ENCODE measurements around the gene NFATC2. TPM values are rescaled to one million over a fixed set of nuclear protein-coding genes. Genes with fewer than 3 reads are reported as not detected.

Gene NFATC2
- total RNA-seq, 4 donors from 2014 or later, result 5.3 to 22.5 (median 11.5) TPM

- in situ Hi-C loops (cut with MboI; ENCODE audit: low pct_ligation_motif_present in 1 of 4, low pct_unique_long_range_greater_than_20kb in 1 of 4, low sequenced_read_pairs in 3 of 4), result no loop called here
- TF ChIP-seq POLR2AphosphoS5 (IDR thresholded peaks at IDR 0.05) (no peak), EP300 (IDR thresholded peaks at IDR 0.05; ENCODE audit: low read depth) (no peak), CTCF (IDR thresholded peaks at IDR 0.05) (no peak), POLR2A (IDR thresholded peaks at IDR 0.05) (no peak)
- Histone ChIP-seq H3K27me3 (no peaks in the 10 kb centered on the region), H3K36me3 (no peaks in the 10 kb centered on the region), H3K27ac (no peak overlapping the region), H3K4me1 (peaks cover 0 to 5% (median 1%) of the 10 kb centered on the region in 4 donors), H3K4me3 (no peak overlapping the region), H3K9me3 (no peaks in the 10 kb centered on the region)
- intact Hi-C loops (cut with DNase I; ENCODE audit: low total_unique reads), result no loop called here
- WGBS, 2 donors (ENCODE audit: low coverage in 1 of 2), result 92 to 100% methylated on average over 2 to 3 of the region's 3 CpGs
- no peak for DNase-seq
Measured at GRCh38 chr20:51420805-51421204, 121.7 kb downstream of the NFATC2 start.

- in situ Hi-C loops (cut with MboI; ENCODE audit: low pct_ligation_motif_present in 1 of 4, low pct_unique_long_range_greater_than_20kb in 1 of 4, low sequenced_read_pairs in 3 of 4), result no loop called here
- TF ChIP-seq POLR2A (IDR thresholded peaks at IDR 0.05) (no peak), CTCF (IDR thresholded peaks at IDR 0.05) (no peak), EP300 (IDR thresholded peaks at IDR 0.05; ENCODE audit: low read depth) (no peak), POLR2AphosphoS5 (IDR thresholded peaks at IDR 0.05) (no peak)
- H3K36me3 ChIP-seq, result no peaks in the 10 kb centered on the region
- intact Hi-C loops (cut with DNase I; ENCODE audit: low total_unique reads), result no loop called here
- no peaks in the 10 kb centered on the region for H3K9me3 ChIP-seq
- no peak overlapping the region for H3K27ac ChIP-seq
- H3K4me1 ChIP-seq, result peaks cover 0 to 3% (median 1%) of the 10 kb centered on the region in 4 donors
- H3K4me3 ChIP-seq, result no peak overlapping the region
- DNase-seq, result no peak
- H3K27me3 ChIP-seq, result no peaks in the 10 kb centered on the region
- 44 to 81% methylated on average over 1 of the region's 1 CpG for WGBS, 2 donors (ENCODE audit: low coverage in 1 of 2)
Measured at GRCh38 chr20:51420111-51420510, 122.4 kb downstream of the NFATC2 start.

GRCh38 chr20:51419646-51420045 is 122.9 kb downstream of the NFATC2 start:
- H3K27ac ChIP-seq, result no peak overlapping the region
- no peaks in the 10 kb centered on the region for H3K9me3 ChIP-seq
- no peak for DNase-seq
- intact Hi-C loops (cut with DNase I; ENCODE audit: low total_unique reads) (no loop called here), in situ Hi-C loops (cut with MboI; ENCODE audit: low pct_ligation_motif_present in 1 of 4, low pct_unique_long_range_greater_than_20kb in 1 of 4, low sequenced_read_pairs in 3 of 4) (no loop called here)
- H3K36me3 ChIP-seq, result no peaks in the 10 kb centered on the region
- H3K27me3 ChIP-seq, result no peaks in the 10 kb centered on the region
- H3K4me3 ChIP-seq, result no peak overlapping the region
- H3K4me1 ChIP-seq, result peaks cover 0 to 6% (median 1%) of the 10 kb centered on the region in 4 donors
- TF ChIP-seq POLR2AphosphoS5 (IDR thresholded peaks at IDR 0.05) (no peak), CTCF (IDR thresholded peaks at IDR 0.05) (no peak), EP300 (IDR thresholded peaks at IDR 0.05; ENCODE audit: low read depth) (no peak), POLR2A (IDR thresholded peaks at IDR 0.05) (no peak)
- WGBS, 2 donors (ENCODE audit: low coverage in 1 of 2), result 89 to 92% methylated on average over 4 of the region's 4 CpGs

- TF ChIP-seq POLR2A (IDR thresholded peaks at IDR 0.05), result no peak
- no peak for TF ChIP-seq POLR2AphosphoS5 (IDR thresholded peaks at IDR 0.05)
- TF ChIP-seq CTCF (IDR thresholded peaks at IDR 0.05), result no peak
- no peak for TF ChIP-seq EP300 (IDR thresholded peaks at IDR 0.05; ENCODE audit: low read depth)
- Histone ChIP-seq H3K36me3 (no peaks in the 10 kb centered on the region), H3K4me3 (no peak overlapping the region), H3K9me3 (no peaks in the 10 kb centered on the region), H3K27ac (no peak overlapping the region), H3K4me1 (peaks cover 0 to 7% (median 1%) of the 10 kb centered on the region in 4 donors), H3K27me3 (no peaks in the 10 kb centered on the region)
- 100% methylated on average over 2 of the region's 2 CpGs; no CpG with 5 or more reads in 1 of the 2 donors for WGBS, 2 donors (ENCODE audit: low coverage in 1 of 2)
- in situ Hi-C loops (cut with MboI; ENCODE audit: low pct_ligation_motif_present in 1 of 4, low pct_unique_long_range_greater_than_20kb in 1 of 4, low sequenced_read_pairs in 3 of 4) (no loop called here), intact Hi-C loops (cut with DNase I; ENCODE audit: low total_unique reads) (no loop called here)
- no peak for DNase-seq
Measured at GRCh38 chr20:51419231-51419630, 123.3 kb downstream of the NFATC2 start.
